GM20000 (cell line): Measurements from ENCODE around the gene PIGBOS1.

Experiments used
- DNase-seq: peaks from one replicate; pipeline ENCODE4 v3.0.0; 2012; ENCODE audit warnings: low spot score
- TF ChIP-seq, protein P1 (sequence below): IDR thresholded peaks from 2 replicates; pipeline ENCODE4 v1.5.1; 2012; ENCODE audit warnings: mild to moderate bottlenecking, control low read depth; ENCODE audit errors: extremely low read depth, missing control alignments

Gene PIGBOS1, protein sequence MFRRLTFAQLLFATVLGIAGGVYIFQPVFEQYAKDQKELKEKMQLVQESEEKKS

DNA sequence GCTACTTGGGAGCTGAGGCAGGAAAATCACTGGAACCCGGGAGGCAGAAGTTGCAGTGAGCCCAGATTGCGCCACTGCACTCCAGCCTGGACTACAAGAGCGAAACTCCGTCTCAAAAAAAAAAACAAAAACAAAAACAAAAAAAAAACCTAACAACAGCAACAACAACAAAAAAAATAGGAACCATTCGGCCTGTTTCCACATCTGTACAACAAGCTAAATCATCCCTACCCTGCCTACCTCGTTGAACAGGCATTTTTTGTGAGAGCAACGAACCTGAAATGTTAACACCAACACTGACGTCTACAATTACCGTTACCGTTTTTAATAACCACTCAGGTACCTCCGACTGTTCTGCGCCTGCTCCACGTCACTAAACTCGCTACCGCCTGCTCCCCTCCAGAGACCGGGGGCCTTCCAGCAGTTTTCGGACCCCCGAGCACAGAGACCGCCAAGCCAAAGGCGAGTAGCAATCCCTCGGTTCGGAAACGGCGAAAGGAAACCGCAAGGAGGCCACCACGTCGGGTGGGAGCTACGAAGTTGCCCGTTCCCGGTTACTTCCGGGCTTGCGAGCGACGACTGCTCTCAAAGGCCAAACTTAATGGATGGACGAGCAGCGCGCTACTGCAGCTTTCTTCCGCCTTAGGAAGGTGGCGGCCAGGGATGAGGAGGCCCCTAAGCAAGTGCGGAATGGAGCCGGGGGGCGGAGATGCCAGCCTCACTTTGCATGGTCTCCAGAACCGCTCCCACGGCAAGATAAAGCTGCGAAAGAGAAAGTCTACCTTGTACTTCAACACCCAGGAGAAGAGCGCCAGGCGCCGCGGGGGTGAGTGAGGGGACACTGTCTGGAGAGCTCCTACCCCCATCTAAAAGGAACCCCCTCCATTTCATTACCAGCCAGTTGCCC, at the start of gene PIGBOS1, which contains the start of gene PIGB:
PIGBOS1 (minus strand) TSS at position 536 of the 907 bp plus-strand sequence. CDS start 1,331 bp downstream, outside the sequence.
PIGB (plus strand) TSS at position 635 of the 907 bp plus-strand sequence; CDS start at position 664, 29 bp downstream.
- TF ChIP-seq, protein P1, sequence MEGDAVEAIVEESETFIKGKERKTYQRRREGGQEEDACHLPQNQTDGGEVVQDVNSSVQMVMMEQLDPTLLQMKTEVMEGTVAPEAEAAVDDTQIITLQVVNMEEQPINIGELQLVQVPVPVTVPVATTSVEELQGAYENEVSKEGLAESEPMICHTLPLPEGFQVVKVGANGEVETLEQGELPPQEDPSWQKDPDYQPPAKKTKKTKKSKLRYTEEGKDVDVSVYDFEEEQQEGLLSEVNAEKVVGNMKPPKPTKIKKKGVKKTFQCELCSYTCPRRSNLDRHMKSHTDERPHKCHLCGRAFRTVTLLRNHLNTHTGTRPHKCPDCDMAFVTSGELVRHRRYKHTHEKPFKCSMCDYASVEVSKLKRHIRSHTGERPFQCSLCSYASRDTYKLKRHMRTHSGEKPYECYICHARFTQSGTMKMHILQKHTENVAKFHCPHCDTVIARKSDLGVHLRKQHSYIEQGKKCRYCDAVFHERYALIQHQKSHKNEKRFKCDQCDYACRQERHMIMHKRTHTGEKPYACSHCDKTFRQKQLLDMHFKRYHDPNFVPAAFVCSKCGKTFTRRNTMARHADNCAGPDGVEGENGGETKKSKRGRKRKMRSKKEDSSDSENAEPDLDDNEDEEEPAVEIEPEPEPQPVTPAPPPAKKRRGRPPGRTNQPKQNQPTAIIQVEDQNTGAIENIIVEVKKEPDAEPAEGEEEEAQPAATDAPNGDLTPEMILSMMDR, result no peak
- peak; percentile 83 for DNase-seq

DNA sequence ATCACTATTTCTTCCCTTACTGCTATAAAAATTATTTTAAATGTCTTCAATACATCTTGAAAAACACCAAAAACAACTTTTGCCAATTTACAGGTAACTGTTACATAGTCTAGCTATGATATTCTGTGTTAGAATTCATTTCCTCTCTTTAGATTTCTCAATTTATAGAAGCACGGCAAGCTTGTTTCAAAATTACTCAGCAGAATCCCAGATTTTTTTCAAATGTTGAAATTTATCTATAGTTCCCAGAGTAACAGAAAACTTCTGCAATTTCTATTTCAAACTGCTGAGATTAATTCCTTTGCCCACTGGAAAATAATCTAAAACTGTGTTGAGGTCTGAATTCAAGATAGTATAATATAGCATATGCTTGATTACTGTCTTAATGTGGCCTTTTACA, 48.1 kb upstream of the PIGBOS1 start:
- TF ChIP-seq, protein P1, result no peak
- no peak for DNase-seq

DNA sequence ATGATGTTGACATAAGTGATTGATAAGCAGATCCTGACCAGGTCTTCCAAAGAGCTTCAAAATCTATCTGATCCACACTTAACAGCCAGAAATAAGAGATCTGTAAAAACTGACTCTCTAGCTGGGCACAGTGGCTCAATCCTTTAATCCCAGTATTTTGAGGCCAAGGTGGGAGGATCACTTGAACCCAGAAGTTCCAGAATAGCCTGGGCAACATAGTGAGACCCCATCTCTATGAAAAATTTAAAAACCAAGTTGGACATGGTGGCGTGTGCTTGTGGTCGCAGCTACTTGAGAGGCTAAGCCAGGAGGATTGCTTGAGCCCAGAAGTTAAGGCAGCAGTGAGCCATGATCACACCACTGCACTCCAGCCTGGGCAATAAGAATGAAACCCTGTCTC, 43.7 kb upstream of the PIGBOS1 start:
- TF ChIP-seq, protein P1, result no peak

DNA sequence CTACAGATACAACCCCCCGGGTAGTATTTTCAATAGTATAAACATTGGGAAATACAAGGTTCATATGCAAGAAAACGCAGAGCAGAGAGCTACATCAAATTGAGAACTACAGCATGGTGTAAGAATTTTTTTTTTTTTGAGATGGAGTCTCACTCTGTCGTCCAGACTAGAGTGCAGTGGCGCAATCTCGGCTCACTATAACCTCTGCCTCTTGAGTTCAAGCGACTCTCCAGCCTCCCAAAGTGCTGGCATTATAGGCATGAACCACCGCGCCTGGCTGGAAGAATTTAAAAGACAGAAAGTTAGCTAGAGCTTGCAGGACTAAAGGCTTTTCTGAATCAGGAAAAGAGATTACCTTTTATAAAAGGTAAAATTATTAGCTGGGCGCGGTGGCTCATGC, 42.1 kb upstream of the PIGBOS1 start:
- TF ChIP-seq, protein P1, result no peak

More for the DNA sequence above, 43.7 kb upstream of the PIGBOS1 start:
- no peak for DNase-seq

DNA sequence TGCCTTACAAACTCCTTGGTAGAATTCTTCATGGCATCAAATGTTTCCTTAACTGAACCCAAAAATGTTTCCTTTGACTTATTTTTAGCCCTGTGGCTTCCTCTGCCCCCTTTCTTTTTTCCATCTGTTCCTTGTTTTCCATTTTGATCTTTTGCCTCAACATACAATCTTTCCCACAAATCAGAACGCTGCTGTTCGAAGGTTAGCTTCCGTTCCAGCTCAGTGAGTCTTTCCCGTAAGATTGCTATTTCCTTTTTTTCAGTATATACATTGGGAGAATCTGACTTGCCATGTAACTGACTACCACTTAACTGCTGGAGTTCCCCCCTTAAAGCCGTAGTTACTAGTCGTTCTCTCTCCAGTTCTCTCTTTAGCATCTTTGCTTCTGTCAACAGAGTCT, 41.3 kb upstream of the PIGBOS1 start:
- TF ChIP-seq, protein P1, result no peak
- DNase-seq, result no peak

More for the DNA sequence above, 42.1 kb upstream of the PIGBOS1 start:
- DNase-seq, result no peak

DNA sequence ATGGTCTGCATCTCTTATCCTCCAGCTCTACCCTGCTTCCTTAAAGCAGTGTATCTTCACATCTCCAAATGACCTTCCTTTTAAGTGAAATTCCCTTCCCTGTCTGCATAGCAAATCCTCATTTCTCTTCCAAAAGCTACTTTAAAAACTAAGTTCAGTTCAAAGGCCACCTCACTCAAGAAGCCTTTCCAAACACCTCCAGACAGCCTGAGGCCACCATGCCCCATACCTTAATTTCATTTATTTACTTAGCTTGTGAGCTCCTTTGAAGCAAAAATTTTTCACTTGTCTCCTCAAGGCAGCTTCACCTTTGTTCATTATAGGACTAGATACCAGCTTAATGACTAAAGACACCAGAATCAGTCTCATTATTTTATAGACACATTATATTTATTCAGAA, 39.5 kb upstream of the PIGBOS1 start:
- DNase-seq, result no peak
- TF ChIP-seq, protein P1, result no peak

DNA sequence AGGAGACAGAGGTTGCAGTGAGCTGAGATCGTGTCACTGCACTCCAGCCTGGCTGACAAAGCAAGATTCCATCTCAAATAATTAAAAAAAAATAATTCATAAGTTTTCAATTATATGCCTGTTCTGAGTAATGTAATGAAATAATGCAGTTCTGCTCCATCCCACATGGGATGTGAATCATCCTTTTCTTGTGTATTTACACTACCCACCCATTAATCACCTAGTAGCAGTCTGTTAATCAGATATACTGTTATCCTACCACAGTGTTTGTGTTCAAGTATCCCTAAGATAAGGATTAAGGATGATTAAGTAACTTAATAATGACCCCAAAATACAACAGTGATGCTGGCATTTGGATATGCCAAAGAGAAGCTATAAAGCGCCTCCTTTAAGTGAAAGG, 38.9 kb upstream of the PIGBOS1 start:
- DNase-seq, result no peak
- TF ChIP-seq, protein P1, result no peak
